ENCODE results near the gene SENP1. TPM values are rescaled to one million over a fixed set of nuclear protein-coding genes. Genes with fewer than 3 reads are reported as not detected.

SENP1 gene
- polyA plus RNA-seq, 3 donors = 5.2 to 8.0 (median 6.0) TPM

DNA sequence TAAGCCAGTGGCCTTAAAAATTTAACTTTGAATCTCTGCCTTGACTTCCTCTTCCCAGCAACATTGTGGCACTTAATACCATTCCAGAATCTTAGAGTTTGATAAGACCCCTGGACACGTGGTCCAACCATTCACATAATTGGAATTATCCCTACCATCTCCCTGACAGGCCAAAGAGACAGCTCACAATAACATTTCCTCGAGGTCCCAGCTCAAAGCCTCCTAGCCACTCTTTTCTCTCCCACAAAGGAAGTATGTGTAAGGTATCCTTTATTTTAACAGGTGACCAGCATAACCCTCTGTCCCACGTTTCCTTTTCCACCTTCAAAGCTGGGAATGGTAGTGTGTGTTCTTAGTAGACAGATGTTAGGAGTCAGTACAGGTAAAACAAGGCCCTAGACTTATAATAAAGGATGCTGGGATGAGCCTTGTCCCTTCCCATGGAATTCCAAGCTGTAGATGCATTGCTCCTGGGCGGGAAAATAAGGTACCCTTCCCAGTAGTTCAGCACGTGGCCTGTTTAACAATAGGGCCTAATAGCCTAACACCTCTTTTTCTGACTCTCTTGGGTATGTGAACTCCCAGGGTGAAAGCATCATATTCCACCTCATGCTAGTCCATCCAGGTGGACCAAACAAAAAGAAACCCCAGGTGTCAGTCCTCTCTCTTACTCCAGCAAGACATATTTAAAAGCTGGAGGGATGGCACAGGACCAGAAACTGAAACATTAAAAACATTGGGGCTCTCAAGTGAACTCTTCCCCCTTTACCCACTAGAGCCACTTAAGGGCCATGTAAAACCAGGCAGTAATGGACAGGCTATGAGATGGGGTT is 64.1 kb downstream of the SENP1 start:
- no peaks in the 10 kb centered on the region for H3K9me3 ChIP-seq (replicated peaks in 1 of 2; ENCODE audit: control insufficient read depth in 1 of 2, insufficient read depth in 1 of 2, low read length in 2 of 2)
- peak overlapping the region in 1 of 7 donors; percentile 22 for H3K27ac Mint-ChIP-seq
- no peak overlapping the region for H3K4me3 ChIP-seq (replicated peaks in 1 of 3; ENCODE audit: low read depth in 2 of 3, low read length in 3 of 3)
- H3K36me3 Mint-ChIP-seq = peaks cover 42% of the 10 kb centered on the region in 2 donors
- H3K27me3 Mint-ChIP-seq (ENCODE audit: low read depth in 3 of 3) = peaks cover 0 to 6% (median 2%) of the 10 kb centered on the region in 3 donors
- peaks cover 39 to 52% of the 10 kb centered on the region in 2 donors for H3K36me3 ChIP-seq (replicated peaks in 1 of 2; ENCODE audit: control insufficient read depth in 1 of 2, insufficient read depth in 2 of 2, low read length in 2 of 2)
- H3K4me1 Mint-ChIP-seq = peaks cover 16% of the 10 kb centered on the region
- H4K20me1 ChIP-seq (ENCODE audit: insufficient read depth, low read length) = no peaks in the 10 kb centered on the region
- no peak overlapping the region for H3K27ac ChIP-seq (ENCODE audit: low read depth in 1 of 2, low read length in 2 of 2)
- no peaks in the 10 kb centered on the region for H3K27me3 ChIP-seq (ENCODE audit: control insufficient read depth in 2 of 2, insufficient read depth in 2 of 2, low read length in 2 of 2)
- no peak overlapping the region for H2AFZ ChIP-seq (ENCODE audit: insufficient read depth, low read depth, low read length, poor library complexity, severe bottlenecking)
- H3K4me3 Mint-ChIP-seq = no peak overlapping the region
- H3K79me2 ChIP-seq (ENCODE audit: insufficient read depth, low read length) = no peaks in the 10 kb centered on the region
- H3K9me3 Mint-ChIP-seq = no peaks in the 10 kb centered on the region
- no peak overlapping the region for H3K9ac ChIP-seq (ENCODE audit: insufficient read depth, low read length, poor library complexity, severe bottlenecking)
- WGBS (ENCODE audit: insufficient coverage) = 90% methylated on average over 3 of the region's 5 CpGs
- H3K4me1 ChIP-seq (ENCODE audit: control insufficient read depth in 1 of 2, insufficient read depth in 2 of 2, low read length in 2 of 2) = peaks cover 15% of the 10 kb centered on the region in 2 donors
- no peak for TF ChIP-seq CTCF (IDR thresholded peaks at IDR 0.05)
- DNase-seq = no peak
- intact Hi-C loops (cut with micrococcal nuclease) = no loop called here
- no peak overlapping the region for H3K4me2 ChIP-seq (replicated peaks; ENCODE audit: extremely low read depth, low read length, poor library complexity, severe bottlenecking)

DNA sequence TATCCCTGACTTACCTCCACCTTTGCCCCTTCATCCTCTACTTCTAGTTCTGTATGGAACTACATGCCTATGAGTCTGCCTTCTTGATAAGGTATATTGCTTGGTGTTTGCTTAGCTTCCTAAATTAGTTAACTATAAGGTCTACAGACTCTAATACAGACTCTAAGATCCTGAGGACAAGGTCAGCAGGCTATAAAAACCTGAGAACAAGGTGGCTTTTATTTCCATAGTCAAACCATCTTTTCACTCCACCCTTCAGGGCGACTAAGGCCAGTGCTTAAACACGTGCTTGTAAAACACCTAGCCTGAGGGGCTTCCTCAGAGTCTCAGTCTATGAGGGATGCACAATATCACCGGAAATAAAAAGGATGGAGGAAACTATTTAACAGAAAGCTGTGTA is 65.5 kb downstream of the SENP1 start:
- H3K9me3 Mint-ChIP-seq = no peaks in the 10 kb centered on the region
- no peak overlapping the region for H3K27ac Mint-ChIP-seq
- H3K4me1 Mint-ChIP-seq = peaks cover 18% of the 10 kb centered on the region
- Histone ChIP-seq H2AFZ (ENCODE audit: insufficient read depth, low read depth, low read length, poor library complexity, severe bottlenecking) (no peak overlapping the region), H3K27me3 (ENCODE audit: control insufficient read depth in 2 of 2, insufficient read depth in 2 of 2, low read length in 2 of 2) (no peaks in the 10 kb centered on the region), H3K4me1 (ENCODE audit: control insufficient read depth in 1 of 2, insufficient read depth in 2 of 2, low read length in 2 of 2) (peaks cover 15 to 16% of the 10 kb centered on the region in 2 donors), H3K79me2 (ENCODE audit: insufficient read depth, low read length) (no peaks in the 10 kb centered on the region), H3K9ac (ENCODE audit: insufficient read depth, low read length, poor library complexity, severe bottlenecking) (no peak overlapping the region), H4K20me1 (ENCODE audit: insufficient read depth, low read length) (no peaks in the 10 kb centered on the region), H3K4me2 (replicated peaks; ENCODE audit: extremely low read depth, low read length, poor library complexity, severe bottlenecking) (no peak overlapping the region), H3K9me3 (replicated peaks in 1 of 2; ENCODE audit: control insufficient read depth in 1 of 2, insufficient read depth in 1 of 2, low read length in 2 of 2) (no peaks in the 10 kb centered on the region), H3K27ac (ENCODE audit: low read depth in 1 of 2, low read length in 2 of 2) (no peak overlapping the region), H3K4me3 (replicated peaks in 1 of 3; ENCODE audit: low read depth in 2 of 3, low read length in 3 of 3) (no peak overlapping the region), H3K36me3 (replicated peaks in 1 of 2; ENCODE audit: control insufficient read depth in 1 of 2, insufficient read depth in 2 of 2, low read length in 2 of 2) (peaks cover 24 to 38% of the 10 kb centered on the region in 2 donors)
- TF ChIP-seq CTCF (IDR thresholded peaks at IDR 0.05) = no peak
- H3K27me3 Mint-ChIP-seq (ENCODE audit: low read depth in 3 of 3) = peaks cover 0 to 6% (median 2%) of the 10 kb centered on the region in 3 donors
- no CpG with 5 or more reads among the region's 3 CpGs for WGBS (ENCODE audit: insufficient coverage)
- H3K4me3 Mint-ChIP-seq = no peak overlapping the region
- no peak for DNase-seq
- intact Hi-C loops (cut with micrococcal nuclease) = no loop called here
- H3K36me3 Mint-ChIP-seq = peaks cover 27 to 29% of the 10 kb centered on the region in 2 donors

Data from CD14-positive monocyte (primary cell).